GM21390 (cell line): ENCODE results near the gene NBEA.

Source experiments
- ATAC-seq: cut with Tn5 transposase; IDR thresholded peaks from one replicate; pipeline ENCODE4 v1.9.1; 2021; ENCODE audit not compliant: unreplicated experiment

Gene NBEA

GRCh38 chr13:35473206-35473775 lies 531.2 kb downstream of the NBEA start:
- no peak for ATAC-seq

GRCh38 chr13:35473802-35474201 lies 531.7 kb downstream of the NBEA start:
- ATAC-seq = no peak

- ATAC-seq = no peak
These were observed 532.6 kb downstream of the NBEA start for GRCh38 chr13:35474496-35475211.

DNA sequence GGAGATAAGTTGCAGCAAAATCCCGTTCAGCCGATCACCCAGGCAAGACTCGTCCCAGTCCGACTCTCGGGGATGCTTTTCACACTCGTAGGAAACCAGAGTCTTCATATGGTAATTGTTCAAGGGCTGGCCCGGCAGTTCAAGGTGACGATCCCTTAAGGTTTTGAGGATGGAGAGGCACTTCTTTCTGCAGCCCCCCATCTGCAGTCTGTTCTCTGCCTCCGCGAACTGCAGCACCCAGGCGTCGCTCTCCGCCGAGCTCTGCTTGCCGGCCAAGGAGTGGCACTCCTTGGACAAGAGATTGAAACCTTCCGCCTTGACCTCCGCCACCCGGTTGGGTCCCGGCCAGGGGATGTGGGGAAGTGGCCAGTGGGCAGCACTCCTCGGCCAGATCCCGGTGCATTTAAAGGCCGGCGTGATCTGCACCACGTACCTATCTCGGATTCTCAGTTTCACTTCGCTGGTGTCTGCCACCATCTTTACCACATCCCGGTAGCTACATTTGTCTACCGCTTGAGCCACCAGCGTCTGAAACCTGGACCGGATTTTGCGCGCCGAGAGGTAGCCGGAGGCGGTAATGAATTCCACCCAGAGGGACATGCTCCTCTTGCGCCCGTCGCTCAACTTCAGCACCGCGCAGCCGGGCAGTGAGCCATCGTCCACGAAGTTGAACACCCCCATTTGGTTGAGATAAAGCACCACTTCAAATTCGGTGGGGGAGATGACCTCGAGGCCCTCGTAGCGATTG lies 533.3 kb downstream of the NBEA start:
- no peak for ATAC-seq

- no peak for ATAC-seq
These were observed 534.2 kb downstream of the NBEA start, which contains the start of gene MAB21L1 for GRCh38 chr13:35475960-35476943. Gene MAB21L1, minus strand, starts transcription at chr13:35476689. Its CDS starts 551 bp downstream, at chr13:35476138.

GRCh38 chr13:35477386-35477946 lies 535.4 kb downstream of the NBEA start:
- no peak for ATAC-seq

DNA sequence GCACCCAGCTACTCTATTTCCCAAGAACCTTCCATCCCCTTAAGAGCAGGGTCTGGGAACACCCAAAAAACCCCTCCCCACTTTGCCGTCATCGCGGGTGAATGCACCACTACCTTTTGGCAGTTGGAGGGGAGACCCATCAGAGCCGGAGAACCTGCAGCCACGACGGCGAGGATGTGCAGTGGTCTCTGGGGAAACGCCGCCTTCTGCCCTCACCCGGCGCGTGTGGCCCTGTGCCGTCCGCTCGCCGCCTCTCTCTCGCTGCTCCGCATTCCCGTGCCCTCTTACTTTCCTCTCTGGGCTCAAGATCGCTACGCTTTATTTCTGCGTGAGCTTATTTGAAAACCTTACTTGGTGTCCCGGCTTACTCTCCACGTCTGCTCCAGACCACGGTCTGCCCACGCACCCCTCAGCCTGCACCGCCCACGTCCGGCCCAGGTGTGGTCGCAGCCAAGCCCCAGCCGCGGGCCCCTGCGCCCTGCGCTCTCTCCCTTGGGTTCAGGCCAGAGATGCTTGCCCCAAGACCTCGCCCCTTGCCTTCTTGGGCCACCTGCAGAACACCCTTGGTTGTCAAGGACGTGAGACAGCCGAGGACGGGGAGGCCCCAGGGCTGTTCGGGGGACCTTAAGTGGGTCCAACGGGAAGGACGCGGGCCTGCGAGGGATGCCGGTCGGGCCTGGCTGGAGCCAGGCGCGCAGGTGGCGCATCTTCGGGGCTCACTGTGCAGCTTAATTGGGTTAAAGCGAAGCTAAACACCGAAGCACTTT lies 536.4 kb downstream of the NBEA start:
- ATAC-seq = no peak

DNA sequence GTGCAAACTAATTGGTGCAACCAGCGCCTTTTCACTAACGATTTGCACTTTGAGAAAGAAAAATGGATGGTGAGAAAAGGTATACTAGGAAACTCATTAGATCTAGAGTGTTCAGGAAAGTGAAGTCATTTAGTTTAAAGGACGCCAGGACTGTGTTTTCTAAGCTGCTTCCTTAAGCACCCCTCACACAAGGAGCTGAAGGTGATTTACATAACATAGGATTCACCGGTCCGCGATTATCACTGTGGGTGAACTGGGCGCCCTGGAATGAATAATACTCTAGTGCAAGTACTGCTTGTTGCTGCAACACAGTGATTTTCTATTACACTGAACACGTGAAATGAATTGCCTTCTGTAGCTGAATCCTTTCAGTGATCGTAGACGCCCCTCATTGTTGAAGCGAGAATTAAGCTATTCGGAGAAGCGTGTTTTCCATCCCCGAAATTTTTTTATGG lies 537.0 kb downstream of the NBEA start:
- no peak for ATAC-seq

GRCh38 chr13:35479706-35480105 lies 537.6 kb downstream of the NBEA start:
- no peak for ATAC-seq

DNA sequence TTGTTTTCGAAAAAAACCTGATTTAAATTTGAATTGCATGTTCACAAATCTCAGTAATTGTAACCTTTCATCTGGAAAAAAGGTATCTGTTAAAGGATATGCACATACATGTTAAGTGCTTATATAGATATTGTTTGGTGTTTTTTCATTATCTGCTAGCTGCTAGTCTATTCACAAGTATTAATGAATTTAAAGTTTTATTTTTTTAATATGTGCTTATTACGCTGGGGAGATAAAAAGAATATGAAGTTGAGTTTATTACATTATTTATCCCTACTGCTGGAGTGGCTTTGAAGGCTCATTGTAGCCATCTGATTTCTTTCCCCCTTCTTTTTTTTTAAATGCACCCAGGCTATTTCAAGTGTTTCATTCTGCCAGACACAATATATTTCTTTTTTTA lies 538.3 kb downstream of the NBEA start:
- ATAC-seq = no peak

DNA sequence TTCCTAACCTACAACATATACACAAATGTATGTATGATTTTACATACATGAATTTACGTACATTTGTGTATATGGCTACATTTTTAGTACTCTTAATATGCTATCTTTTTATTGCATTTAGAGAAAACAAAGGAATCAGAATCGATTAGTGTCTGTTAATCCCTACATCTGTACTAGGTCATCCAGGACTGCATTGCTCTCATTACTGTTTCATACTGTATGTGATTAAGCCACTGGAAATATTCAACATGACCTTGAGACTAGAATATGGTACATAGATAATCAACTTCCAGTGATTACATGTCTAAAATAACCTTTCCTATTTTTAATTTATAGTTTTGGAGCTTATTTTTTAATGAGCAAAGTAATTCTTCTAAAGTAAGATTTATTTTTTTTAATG lies 539.7 kb downstream of the NBEA start:
- ATAC-seq = no peak

DNA sequence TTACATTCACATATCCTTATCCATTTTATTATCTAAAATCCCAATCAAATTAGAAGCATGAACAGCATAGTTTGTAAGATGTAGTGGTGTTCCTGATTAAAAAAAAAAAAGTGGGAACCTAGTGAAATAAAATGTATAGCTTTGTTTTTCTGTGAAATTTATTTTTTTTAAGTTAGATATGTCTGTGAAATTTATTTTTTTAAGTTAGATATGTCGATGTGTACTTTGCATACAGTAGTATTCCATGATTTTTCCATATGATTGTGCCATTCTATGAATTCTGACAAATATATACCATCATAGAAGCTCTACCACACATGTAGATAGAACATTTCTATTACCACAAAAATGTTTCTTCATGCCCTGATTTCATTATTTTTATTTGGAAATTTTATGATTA lies 540.5 kb downstream of the NBEA start:
- no peak for ATAC-seq

DNA sequence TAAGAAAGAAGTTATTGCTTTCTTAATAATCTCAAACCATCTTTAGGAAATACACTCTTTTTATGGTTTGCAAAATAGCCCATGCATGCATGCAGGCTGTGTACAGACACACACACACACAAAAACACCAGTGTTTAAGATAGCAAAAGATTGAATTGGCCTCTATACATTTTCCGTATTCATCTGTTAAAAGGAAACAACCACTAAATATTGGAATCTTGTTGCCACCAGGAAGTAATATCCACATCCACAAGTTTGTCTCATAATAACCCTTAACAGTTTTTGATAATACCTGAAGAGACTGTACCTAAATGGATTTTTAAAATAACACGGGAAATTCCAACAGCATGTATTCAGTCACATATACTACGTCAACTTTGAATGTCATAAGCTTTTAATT lies 541.7 kb downstream of the NBEA start:
- no peak for ATAC-seq

DNA sequence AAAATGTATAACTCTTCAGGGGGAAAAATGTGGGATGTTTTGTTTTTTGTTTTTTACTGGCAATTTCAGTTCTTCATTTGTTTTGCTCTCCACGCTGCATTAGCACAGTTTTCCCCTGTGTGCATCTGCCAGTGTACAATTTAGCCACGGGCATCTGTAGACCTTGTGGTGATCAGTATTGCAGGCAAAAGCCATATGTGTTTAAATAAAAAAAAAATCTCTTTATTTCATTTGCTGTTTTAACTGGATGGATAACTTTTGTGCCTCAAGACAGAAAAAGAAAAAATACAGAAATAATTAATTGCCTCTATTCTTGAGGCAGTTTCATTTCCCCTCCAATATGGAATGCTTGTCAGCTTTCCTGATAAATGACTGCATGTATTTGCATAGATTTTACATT lies 542.3 kb downstream of the NBEA start:
- ATAC-seq = no peak

- ATAC-seq = no peak
These were observed 543.4 kb downstream of the NBEA start for GRCh38 chr13:35485424-35485823.

- ATAC-seq = no peak
These were observed 547.0 kb downstream of the NBEA start for GRCh38 chr13:35489050-35489449.

GRCh38 chr13:35496006-35496405 lies 553.9 kb downstream of the NBEA start:
- no peak for ATAC-seq

GRCh38 chr13:35496761-35497386 lies 554.8 kb downstream of the NBEA start:
- no peak for ATAC-seq

DNA sequence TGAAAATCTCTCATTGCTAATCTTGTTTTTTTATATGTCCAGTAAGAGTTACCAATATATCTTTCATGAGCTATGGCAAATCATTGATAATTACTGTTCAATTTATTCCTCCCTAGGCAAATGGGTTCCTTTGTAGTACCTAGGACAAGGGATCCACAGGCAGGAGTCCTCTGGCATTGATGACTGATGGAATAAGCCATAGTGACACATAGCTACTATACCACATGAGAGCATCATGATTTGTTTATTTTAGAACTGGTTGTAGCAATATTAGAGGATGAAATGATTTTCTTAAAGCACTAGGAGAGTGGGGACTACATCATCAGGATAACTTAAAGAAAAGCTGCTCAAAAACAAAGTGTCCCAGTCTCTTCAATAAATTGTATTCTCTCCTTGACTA lies 556.2 kb downstream of the NBEA start:
- no peak for ATAC-seq
